ENCODE results near the gene MAPKAPK2.
"Not testable (repeated sequence)": the region's sequence is repeated elsewhere in the genome, so short reads cannot be mapped to it uniquely, and the experiment has no call there.

Gene MAPKAPK2

DNA sequence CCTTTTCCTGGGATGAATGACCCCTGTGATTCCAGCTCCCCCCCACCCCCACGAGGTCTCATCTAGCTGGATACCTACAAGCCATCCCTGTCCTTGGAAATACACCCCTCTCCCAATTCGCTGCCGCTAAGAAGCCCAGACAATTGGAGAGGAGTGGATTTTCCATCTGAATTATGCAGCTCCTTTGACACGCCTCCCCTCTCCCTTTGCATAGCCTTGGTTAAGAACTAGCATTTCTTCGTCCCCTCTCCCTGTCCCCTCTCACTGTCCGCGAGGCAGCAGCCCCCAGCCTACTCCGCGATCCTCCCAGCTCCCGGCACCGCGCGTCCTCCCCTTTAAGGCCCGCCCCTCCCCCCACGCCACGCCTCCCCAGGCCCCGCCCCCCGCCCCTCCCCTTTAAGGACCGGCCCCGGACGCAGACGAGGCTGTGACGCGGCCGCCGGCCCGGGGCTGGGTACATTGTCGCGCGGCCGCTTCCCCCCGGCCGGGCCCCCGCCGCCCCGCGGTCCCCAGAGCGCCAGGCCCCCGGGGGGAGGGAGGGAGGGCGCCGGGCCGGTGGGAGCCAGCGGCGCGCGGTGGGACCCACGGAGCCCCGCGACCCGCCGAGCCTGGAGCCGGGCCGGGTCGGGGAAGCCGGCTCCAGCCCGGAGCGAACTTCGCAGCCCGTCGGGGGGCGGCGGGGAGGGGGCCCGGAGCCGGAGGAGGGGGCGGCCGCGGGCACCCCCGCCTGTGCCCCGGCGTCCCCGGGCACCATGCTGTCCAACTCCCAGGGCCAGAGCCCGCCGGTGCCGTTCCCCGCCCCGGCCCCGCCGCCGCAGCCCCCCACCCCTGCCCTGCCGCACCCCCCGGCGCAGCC, at the start of gene MAPKAPK2:
Gene MAPKAPK2 (plus strand): TSS at position 428 of the 856 bp plus-strand sequence. CDS start 325 bp downstream, at position 753.
- peak; percentile 86 for DNase-seq

DNA sequence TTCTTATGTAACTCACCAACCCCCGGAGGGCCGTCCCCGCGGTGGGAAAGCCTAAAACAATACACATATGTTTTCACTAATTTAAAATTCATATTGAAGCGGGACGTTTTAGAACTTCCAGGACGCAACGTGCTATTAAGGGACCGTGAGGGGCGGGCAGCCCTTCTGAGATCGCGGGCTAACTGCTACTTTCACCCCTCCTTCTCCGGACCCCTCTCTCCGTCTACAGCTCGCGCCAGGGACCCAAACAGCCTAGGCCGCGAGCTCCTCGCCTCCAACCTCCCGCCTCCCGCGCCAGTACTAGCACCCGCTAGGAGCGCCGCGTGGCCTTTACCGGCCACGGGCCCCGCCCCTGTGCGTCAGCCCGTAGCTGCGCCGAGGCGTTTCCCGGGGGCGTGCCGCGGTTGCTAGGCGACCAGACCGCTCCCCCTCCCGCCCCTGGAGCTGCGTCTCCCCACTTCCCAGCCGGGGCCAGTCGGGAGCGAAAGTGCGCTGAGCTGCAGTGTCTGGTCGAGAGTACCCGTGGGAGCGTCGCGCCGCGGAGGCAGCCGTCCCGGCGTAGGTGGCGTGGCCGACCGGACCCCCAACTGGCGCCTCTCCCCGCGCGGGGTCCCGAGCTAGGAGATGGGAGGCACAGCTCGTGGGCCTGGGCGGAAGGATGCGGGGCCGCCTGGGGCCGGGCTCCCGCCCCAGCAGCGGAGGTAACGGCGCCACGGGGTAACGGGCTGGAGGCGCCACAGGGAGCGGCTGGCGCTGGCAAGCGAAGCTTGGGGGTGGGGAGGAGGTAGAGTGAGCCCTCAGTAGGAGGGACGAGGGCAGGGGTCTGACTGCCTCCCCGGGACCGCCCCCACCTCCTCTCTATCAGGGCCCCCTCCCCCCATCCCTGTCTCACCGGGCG, 49.4 kb upstream of the MAPKAPK2 start, which contains the start of gene DYRK3:
Gene DYRK3 (plus strand): TSS at position 457 of the 898 bp plus-strand sequence. CDS start 168 bp downstream, at position 625.
- DNase-seq: peak; percentile 96

- no peak for DNase-seq
Observed at GRCh38 chr1:206635978-206636345, 48.7 kb upstream of the MAPKAPK2 start.

DNA sequence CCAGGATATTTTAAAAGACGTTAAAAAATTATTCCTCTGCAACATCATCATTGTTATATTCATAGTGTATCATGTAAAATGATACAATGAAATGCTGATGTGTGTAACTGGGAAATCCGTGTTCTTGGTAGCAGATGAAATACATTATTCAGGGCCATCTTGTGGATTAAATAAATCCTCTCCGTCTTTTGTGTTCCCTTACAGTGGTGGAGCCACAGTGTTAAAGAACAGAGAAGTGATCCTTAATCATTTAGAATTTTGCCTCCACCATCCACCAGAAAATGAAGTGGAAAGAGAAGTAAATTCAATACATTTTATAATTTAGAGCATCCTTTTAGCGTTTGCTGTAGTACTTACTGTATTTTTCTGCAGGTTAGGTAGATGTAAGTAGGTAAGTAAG, 48.0 kb upstream of the MAPKAPK2 start:
- no peak for DNase-seq

DNA sequence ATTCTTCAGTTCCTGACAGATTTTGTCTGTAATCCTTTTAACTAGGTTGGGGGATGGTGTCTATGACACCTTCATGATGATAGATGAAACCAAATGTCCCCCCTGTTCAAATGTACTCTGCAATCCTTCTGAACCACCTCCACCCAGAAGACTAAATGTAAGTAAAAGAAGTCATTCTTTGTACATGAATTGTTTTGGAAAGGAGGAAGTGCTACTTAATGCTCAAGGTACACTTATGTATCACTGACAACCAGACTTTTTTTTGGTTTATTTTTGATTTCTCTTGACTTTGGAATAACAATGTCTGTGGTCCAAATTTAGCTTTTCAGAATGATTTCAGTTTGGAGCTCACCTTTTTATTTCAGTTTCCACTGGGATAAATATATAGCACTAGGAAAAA, 47.1 kb upstream of the MAPKAPK2 start:
- no peak for DNase-seq

DNA sequence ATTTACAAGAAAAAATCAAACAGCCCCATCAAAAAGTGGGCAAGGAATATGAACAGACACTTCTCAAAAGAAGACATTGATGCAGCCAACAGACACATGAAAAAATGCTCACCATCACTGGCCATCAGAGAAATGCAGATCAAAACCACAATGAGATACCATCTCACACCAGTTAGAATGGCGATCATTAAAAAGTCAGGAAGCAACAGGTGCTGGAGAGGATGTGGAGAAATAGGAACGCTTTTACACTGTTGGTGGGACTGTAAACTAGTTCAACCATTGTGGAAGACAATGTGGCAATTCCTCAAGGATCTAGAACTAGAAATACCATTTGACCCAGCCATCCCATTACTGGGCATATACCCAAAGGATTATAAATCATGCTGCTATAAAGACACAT, 42.6 kb upstream of the MAPKAPK2 start:
- DNase-seq: not testable (repeated sequence)

DNA sequence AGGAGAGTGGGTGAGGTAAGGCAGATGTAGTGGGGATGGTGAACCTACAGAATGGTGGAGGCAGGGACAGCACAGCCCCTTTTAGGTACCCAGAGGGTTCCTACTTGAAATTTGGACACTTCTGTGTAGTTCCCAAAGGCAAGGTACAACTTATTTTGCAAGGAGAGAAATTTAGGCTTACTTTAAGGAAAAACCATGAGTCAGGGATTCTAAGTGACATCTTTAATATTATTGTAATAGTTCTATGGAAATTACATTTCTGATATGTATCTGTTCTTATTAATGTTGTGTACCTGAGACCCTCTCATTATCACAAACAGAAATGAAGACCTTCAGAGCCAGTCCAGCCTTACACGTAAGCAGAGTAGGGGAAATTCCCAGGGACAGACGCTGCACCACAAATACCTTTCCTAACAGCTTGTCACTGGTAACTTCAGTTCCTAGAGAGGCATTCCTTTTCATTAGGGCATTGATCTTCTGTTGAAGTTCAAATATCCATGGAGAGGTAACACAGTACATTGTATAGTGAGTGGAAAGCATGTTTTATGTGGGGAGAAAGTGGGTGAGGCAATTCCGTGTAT, 41.5 kb upstream of the MAPKAPK2 start:
- DNase-seq: no peak

GRCh38 chr1:206646504-206646903, 38.2 kb upstream of the MAPKAPK2 start:
- no peak for DNase-seq

DNA sequence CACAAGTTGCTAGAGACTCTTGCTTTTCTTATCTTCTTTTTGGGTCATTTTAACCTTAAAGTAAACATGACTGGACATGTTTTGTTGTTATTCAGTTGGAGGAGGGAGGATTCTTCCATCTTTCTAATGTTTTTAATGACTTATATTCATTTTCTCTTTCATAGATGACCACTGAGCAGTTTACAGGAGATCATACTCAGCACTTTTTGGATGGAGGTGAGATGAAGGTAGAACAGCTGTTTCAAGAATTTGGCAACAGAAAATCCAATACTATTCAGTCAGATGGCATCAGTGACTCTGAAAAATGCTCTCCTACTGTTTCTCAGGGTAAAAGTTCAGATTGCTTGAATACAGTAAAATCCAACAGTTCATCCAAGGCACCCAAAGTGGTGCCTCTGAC, 37.5 kb upstream of the MAPKAPK2 start:
- no peak for DNase-seq

DNA sequence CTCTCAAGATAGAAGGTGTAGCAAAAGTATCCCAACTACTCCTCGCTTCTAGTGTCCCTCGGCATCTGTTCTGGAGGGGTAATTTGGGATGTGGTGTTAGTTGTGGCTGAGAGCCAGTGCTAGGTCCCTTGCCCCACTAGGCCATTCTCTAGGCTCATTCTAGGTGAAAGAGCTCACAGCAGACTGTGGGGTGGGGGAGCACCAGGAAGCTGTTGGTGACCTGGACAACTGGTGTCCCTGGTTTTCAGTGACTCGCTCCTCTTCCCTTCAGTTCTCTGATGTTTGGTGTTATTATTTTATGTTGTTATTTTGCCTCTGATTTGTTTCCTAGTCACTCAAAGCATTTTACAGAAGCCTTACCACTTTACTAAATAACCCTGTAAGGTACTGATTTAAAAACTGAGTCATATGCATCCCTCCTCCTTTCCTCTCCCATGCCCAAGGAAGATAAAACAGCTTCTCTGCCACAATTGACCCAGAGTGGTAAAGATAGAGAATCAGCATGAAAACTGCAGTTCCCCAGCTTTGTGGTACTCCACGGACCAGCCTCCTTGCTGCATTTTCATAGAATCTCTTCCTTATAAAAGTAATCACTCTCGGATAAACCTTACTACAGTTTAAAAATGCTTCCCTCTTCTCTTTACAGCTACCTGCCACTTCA, 35.3 kb upstream of the MAPKAPK2 start:
- DNase-seq: no peak

DNA sequence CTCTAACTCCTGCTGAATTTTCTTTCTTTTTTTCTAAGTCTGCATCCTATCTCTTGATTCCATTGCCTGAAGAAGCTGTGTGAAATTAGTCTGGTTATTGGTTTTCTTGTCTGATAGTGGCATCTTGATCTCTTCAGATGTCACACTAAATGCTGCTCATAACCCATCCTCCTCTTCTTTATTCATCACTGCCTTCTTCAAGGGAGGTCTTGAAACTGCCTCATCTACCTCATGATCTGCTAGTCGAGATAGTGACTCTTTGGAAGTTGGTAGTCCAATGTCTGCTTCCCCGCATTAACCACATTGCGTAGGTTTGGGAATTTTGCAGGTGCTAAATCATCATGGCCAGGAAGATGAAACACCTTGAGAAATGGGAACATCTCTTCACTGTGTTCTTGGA, 33.7 kb upstream of the MAPKAPK2 start:
- DNase-seq: no peak

- peak; percentile 82 for DNase-seq
Observed at GRCh38 chr1:206651958-206652890, 32.5 kb upstream of the MAPKAPK2 start.

DNA sequence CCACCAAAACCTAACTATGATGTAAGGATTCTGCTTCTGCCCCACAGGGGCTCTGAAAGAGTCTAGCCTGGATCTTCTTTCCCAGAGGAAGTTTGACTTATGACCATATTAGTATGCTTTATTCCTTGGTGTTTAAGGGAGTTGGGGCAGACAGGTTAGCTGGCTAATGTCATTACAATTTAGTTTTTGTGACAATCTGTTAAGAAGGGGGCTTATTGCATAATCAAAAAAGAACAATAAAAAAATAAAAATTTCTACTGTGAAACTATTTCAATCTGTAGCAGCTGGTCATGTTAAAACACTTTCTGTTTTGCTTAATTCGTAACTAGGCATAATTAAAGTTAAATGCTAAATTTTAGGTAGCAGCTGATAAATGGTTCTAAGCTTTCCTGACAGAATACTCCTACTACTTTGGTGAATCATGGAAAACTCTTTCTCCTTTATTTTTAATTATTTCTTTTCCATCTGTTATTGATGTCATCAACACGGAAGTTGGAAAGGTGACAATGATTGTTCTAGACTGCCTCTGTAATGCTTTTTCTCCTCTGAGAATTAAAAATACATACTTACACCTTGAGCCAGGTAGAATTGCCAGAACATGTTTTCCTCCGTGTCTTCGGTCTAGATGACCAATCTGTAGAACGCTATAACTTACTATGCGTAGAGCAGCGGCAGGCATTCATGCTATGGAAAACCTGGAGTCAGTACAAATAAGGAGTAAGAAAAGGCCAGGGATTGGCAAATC, 30.8 kb upstream of the MAPKAPK2 start:
- no peak for DNase-seq

- DNase-seq: no peak
Observed at GRCh38 chr1:206654828-206655227, 29.9 kb upstream of the MAPKAPK2 start.

GRCh38 chr1:206655471-206655882, 29.2 kb upstream of the MAPKAPK2 start:
- no peak for DNase-seq

DNA sequence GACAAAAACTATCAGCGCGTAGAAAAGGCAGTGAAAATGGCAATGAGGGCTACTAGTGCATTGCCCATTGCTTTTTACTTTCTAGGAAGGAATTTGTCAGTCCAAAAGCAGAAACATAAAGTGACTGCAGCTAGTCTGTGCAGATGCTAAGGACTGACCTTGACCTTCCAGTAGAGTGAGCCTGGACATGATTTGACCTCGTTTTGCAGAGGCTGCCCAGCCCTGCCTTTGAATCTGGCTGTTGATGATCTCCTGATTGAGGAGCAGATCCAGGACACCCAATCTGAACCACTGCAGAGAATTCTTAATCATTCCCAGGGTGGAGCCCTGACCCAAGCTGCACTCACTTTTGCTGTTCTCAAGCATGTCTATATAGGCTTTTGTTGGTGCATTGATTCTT, 27.8 kb upstream of the MAPKAPK2 start:
- no peak for DNase-seq

GRCh38 chr1:206657751-206658150, 27.0 kb upstream of the MAPKAPK2 start:
- DNase-seq: no peak

DNA sequence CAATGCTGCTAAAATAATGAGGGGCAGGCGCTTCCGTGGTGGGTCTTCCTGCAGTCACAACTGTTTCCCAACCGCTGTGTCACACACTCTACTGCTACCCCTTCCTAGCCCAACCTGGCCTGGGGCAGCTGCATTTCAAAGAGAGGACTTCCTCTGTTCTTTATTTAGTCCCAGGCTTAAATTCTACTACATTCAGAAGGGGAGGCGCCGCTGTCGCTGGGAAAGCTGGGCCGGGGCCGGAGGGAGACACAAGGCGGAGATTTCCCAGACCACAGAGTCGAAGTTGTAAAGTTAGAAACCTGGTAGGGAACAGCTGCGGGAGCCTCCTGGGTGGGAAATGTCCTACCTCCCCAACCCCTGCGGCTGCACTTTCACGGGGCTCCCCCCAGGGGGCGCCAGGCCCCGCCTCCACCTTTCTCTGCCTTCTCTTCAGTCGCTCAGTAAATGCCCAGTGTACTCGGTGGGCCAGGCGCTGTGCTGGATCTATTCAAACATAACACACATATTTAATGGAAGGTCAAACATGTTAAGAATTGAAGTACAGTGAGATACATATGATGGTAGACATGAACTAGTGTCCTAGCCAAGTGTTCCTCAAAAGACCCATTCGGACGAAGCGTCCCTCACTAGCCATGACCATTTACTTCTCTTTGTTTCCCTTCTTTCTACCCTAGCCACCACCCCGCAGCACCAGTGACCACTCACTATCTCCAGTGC, 26.3 kb upstream of the MAPKAPK2 start:
- DNase-seq: peak; percentile 62

DNA sequence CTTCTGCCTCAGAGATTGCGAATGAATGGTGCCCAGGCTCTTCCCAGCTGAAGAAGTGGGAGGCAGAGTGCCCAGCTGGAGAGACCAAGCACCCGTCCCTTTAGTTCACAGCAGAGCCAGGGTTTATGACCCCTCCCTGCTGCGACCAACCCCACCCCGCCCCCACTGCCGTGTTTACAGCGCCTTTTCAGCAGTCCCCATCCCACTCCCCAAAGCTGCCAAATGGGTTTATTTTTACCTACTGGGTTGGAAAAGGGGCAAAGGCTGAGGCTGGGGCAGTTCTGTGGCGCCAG, 25.8 kb upstream of the MAPKAPK2 start:
- DNase-seq: no peak

DNA sequence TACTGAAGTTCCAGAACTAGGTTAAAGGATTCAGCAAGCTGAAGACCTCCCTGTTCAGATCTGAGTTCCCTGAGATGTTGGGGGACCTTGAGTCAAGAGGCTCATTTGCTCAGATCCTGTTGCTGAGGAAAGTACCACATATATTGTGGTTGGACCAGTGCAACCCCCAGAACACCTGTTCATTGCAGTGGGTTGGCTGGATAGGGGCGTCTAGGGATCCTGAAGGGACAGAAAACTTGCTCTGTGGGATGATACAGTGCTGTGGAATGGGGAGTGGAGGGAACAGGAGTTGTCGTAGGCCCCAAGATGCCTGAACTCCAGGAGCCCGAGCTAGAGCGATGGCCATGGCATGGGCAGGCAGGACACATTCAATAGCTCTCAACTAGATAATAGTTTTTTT, 24.6 kb upstream of the MAPKAPK2 start:
- no peak for DNase-seq
